Measurements from ENCODE around the gene NPAS3.

The NPAS3 gene

GRCh38 chr14:33566082-33566481 lies 627.4 kb downstream of the NPAS3 start:
- no peaks in the 10 kb centered on the region for H3K36me3 ChIP-seq (replicated peaks; ENCODE audit: insufficient read depth, low read length)
- H3K27ac ChIP-seq (ENCODE audit: low read length): no peak overlapping the region
- H3K9me2 ChIP-seq (replicated peaks; ENCODE audit: insufficient read depth, low read length): no peaks in the 10 kb centered on the region
- no peaks in the 10 kb centered on the region for H3K4me1 ChIP-seq (ENCODE audit: low read length)
- H3K27me3 ChIP-seq (replicated peaks; ENCODE audit: insufficient read depth, low read length): no peaks in the 10 kb centered on the region
- H4K20me1 ChIP-seq (ENCODE audit: insufficient read depth, low read length): no peaks in the 10 kb centered on the region
- H3K79me2 ChIP-seq (ENCODE audit: low read length): no peaks in the 10 kb centered on the region
- no peaks in the 10 kb centered on the region for H3F3A ChIP-seq (ENCODE audit: insufficient read depth, low read length)
- DNase-seq: no peak
- no peak overlapping the region for H3K9ac ChIP-seq (ENCODE audit: low read length)
- no peak overlapping the region for H3K4me2 ChIP-seq (ENCODE audit: low read depth, low read length)
- H3K9me3 ChIP-seq (replicated peaks; ENCODE audit: insufficient read depth, low read length): no peaks in the 10 kb centered on the region
- no peak overlapping the region for H3K4me3 ChIP-seq (ENCODE audit: low read length)
- H2AFZ ChIP-seq (ENCODE audit: low read length): no peak overlapping the region
- TF ChIP-seq CTCF (IDR thresholded peaks at IDR 0.05; ENCODE audit: low read length) (no peak), EZH2 (optimal IDR thresholded peaks at IDR 0.05; ENCODE audit: low read depth, low read length) (no peak), EZH2phosphoT487 (IDR thresholded peaks at IDR 0.05; ENCODE audit: low read length) (no peak)

- Histone ChIP-seq H3K9ac (ENCODE audit: low read length) (no peak overlapping the region), H3K4me3 (ENCODE audit: low read length) (no peak overlapping the region), H3K27me3 (replicated peaks; ENCODE audit: insufficient read depth, low read length) (no peaks in the 10 kb centered on the region), H3K4me2 (ENCODE audit: low read depth, low read length) (no peak overlapping the region), H4K20me1 (ENCODE audit: insufficient read depth, low read length) (no peaks in the 10 kb centered on the region), H3K79me2 (ENCODE audit: low read length) (no peaks in the 10 kb centered on the region), H3K4me1 (ENCODE audit: low read length) (no peaks in the 10 kb centered on the region), H3F3A (ENCODE audit: insufficient read depth, low read length) (no peaks in the 10 kb centered on the region), H3K27ac (ENCODE audit: low read length) (no peak overlapping the region), H3K9me3 (replicated peaks; ENCODE audit: insufficient read depth, low read length) (no peaks in the 10 kb centered on the region), H3K9me2 (replicated peaks; ENCODE audit: insufficient read depth, low read length) (no peaks in the 10 kb centered on the region), H2AFZ (ENCODE audit: low read length) (no peak overlapping the region), H3K36me3 (replicated peaks; ENCODE audit: insufficient read depth, low read length) (no peaks in the 10 kb centered on the region)
- TF ChIP-seq EZH2 (optimal IDR thresholded peaks at IDR 0.05; ENCODE audit: low read depth, low read length) (no peak), CTCF (IDR thresholded peaks at IDR 0.05; ENCODE audit: low read length) (no peak)
- DNase-seq: no peak
Measured at GRCh38 chr14:33567023-33567728, 628.5 kb downstream of the NPAS3 start.

GRCh38 chr14:33567731-33568130 lies 629.1 kb downstream of the NPAS3 start:
- no peak overlapping the region for H3K9ac ChIP-seq (ENCODE audit: low read length)
- H3K4me3 ChIP-seq (ENCODE audit: low read length): no peak overlapping the region
- TF ChIP-seq EZH2 (optimal IDR thresholded peaks at IDR 0.05; ENCODE audit: low read depth, low read length) (no peak), CTCF (IDR thresholded peaks at IDR 0.05; ENCODE audit: low read length) (no peak), EZH2phosphoT487 (IDR thresholded peaks at IDR 0.05; ENCODE audit: low read length) (no peak)
- DNase-seq: no peak
- no peaks in the 10 kb centered on the region for H3K79me2 ChIP-seq (ENCODE audit: low read length)
- H4K20me1 ChIP-seq (ENCODE audit: insufficient read depth, low read length): no peaks in the 10 kb centered on the region
- no peak overlapping the region for H3K27ac ChIP-seq (ENCODE audit: low read length)
- H3K27me3 ChIP-seq (replicated peaks; ENCODE audit: insufficient read depth, low read length): no peaks in the 10 kb centered on the region
- H3K9me3 ChIP-seq (replicated peaks; ENCODE audit: insufficient read depth, low read length): no peaks in the 10 kb centered on the region
- H2AFZ ChIP-seq (ENCODE audit: low read length): no peak overlapping the region
- no peaks in the 10 kb centered on the region for H3K36me3 ChIP-seq (replicated peaks; ENCODE audit: insufficient read depth, low read length)
- no peaks in the 10 kb centered on the region for H3K4me1 ChIP-seq (ENCODE audit: low read length)
- H3K9me2 ChIP-seq (replicated peaks; ENCODE audit: insufficient read depth, low read length): no peaks in the 10 kb centered on the region
- H3F3A ChIP-seq (ENCODE audit: insufficient read depth, low read length): no peaks in the 10 kb centered on the region
- H3K4me2 ChIP-seq (ENCODE audit: low read depth, low read length): no peak overlapping the region
